Cardiac septum (tissue), 1 donor: ENCODE results near the gene TNNT2. TPM values are rescaled to one million over a fixed set of nuclear protein-coding genes. Genes with fewer than 3 reads are reported as not detected.

Experiments
- DNase-seq: peaks from one replicate; pipeline ENCODE4 v3.0.0-alpha.2; 2020; ENCODE audit warnings: low spot score
- intact Hi-C: fragments of 100-400 bp; cut with DNase I; formaldehyde crosslinking; loops from one replicate; pipeline ENCODE4 v1.14.0; 2022
- long read RNA-seq: library from polyadenylated mRNA; unstranded; transcript quantifications from one replicate; pipeline ENCODE4 v2.0.0, GENCODE V29; 2021
- total RNA-seq: library from RNA; stranded (reverse); fragmentation: NEBNext Ultra II Directional; extraction: Animal tissue kit (Norgen Biotek cat#: 25700); gene quantifications from one replicate; pipeline ENCODE4 v1.2.1, GENCODE V29; 2021
- donor health status: DM: no; HTN: no; CAD: no.

TNNT2 gene
- total RNA-seq, result 8,017 TPM
- long read RNA-seq, partial matches to known transcripts, result 2,935 of 3,539 reads
- long read RNA-seq, other reads (novel, unspliced or antisense), result 598 of 3,539 reads

GRCh38 chr1:201377611-201378092 is at the start of gene TNNT2:
TSS of gene TNNT2 (minus strand) at chr1:201377680. CDS start at chr1:201373254, 4,426 bp downstream.
- intact Hi-C loops, result loop anchor here (5.0 kb wide), 1 partner anchor 85 kb away; no protein-coding TSS in a partner anchor

GRCh38 chr1:201426479-201427310 is 49.2 kb upstream of the TNNT2 start:
- DNase-seq, result peak; percentile 85
- intact Hi-C loops, result no loop called here

More at GRCh38 chr1:201377611-201378092, at the start of gene TNNT2:
- peak; percentile 89 for DNase-seq

GRCh38 chr1:201424146-201424545 is 46.7 kb upstream of the TNNT2 start:
- DNase-seq, result no peak
- intact Hi-C loops, result no loop called here

GRCh38 chr1:201423655-201424054 is 46.2 kb upstream of the TNNT2 start:
- intact Hi-C loops, result no loop called here
- no peak for DNase-seq

GRCh38 chr1:201422436-201423030 is 45.1 kb upstream of the TNNT2 start:
- intact Hi-C loops, result no loop called here
- no peak for DNase-seq

- intact Hi-C loops, result no loop called here
Observed at GRCh38 chr1:201422026-201422425, 44.5 kb upstream of the TNNT2 start.

GRCh38 chr1:201421041-201421440 is 43.6 kb upstream of the TNNT2 start:
- intact Hi-C loops, result no loop called here
- DNase-seq, result no peak

More at GRCh38 chr1:201422026-201422425, 44.5 kb upstream of the TNNT2 start:
- DNase-seq, result no peak

- intact Hi-C loops, result no loop called here
- DNase-seq, result no peak
Observed at GRCh38 chr1:201420608-201421002, 43.1 kb upstream of the TNNT2 start.

GRCh38 chr1:201419746-201420607 is 42.5 kb upstream of the TNNT2 start:
- intact Hi-C loops, result no loop called here
- no peak for DNase-seq

GRCh38 chr1:201419256-201419655 is 41.8 kb upstream of the TNNT2 start:
- intact Hi-C loops, result no loop called here
- no peak for DNase-seq

GRCh38 chr1:201418461-201418860 is 41.0 kb upstream of the TNNT2 start:
- no peak for DNase-seq
- intact Hi-C loops, result no loop called here

GRCh38 chr1:201414051-201414738 is 36.7 kb upstream of the TNNT2 start:
- DNase-seq, result no peak
- intact Hi-C loops, result no loop called here

- intact Hi-C loops, result no loop called here
- DNase-seq, result no peak
Observed at GRCh38 chr1:201411292-201411691, 33.8 kb upstream of the TNNT2 start.

GRCh38 chr1:201409440-201409839 is 32.0 kb upstream of the TNNT2 start:
- intact Hi-C loops, result no loop called here
- no peak for DNase-seq

GRCh38 chr1:201408834-201409200 is 31.3 kb upstream of the TNNT2 start:
- intact Hi-C loops, result no loop called here
- DNase-seq, result no peak

GRCh38 chr1:201408176-201408833 is 30.8 kb upstream of the TNNT2 start:
- intact Hi-C loops, result no loop called here
- DNase-seq, result peak; percentile 84

GRCh38 chr1:201406831-201407406 is 29.4 kb upstream of the TNNT2 start:
- intact Hi-C loops, result loop anchor here (2.0 kb wide), 1 partner anchor 20 kb away; no protein-coding TSS in a partner anchor
- no peak for DNase-seq

- intact Hi-C loops, result no loop called here
- DNase-seq, result no peak
Observed at GRCh38 chr1:201405484-201405831, 28.0 kb upstream of the TNNT2 start.
